ENCODE data around the gene FOXP3.

The FOXP3 gene

GRCh38 chrX:49276671-49277534 lies 12.4 kb upstream of the FOXP3 start:
- DNase-seq (ENCODE audit: extremely low spot score, insufficient read length, low read depth) (no peak), FAIRE-seq (no peak)

- FAIRE-seq = no peak
- no peak for DNase-seq (ENCODE audit: extremely low spot score, insufficient read length, low read depth)
Measured at GRCh38 chrX:49276207-49276606, 11.7 kb upstream of the FOXP3 start.

GRCh38 chrX:49273181-49273727 lies 8.7 kb upstream of the FOXP3 start:
- DNase-seq (ENCODE audit: extremely low spot score, insufficient read length, low read depth) = no peak
- no peak for FAIRE-seq

GRCh38 chrX:49272421-49272820 lies 7.9 kb upstream of the FOXP3 start:
- DNase-seq (ENCODE audit: extremely low spot score, insufficient read length, low read depth) = no peak
- FAIRE-seq = no peak

- FAIRE-seq (no peak), DNase-seq (ENCODE audit: extremely low spot score, insufficient read length, low read depth) (no peak)
Measured at GRCh38 chrX:49271341-49271740, 6.8 kb upstream of the FOXP3 start.

- DNase-seq (ENCODE audit: extremely low spot score, insufficient read length, low read depth) (no peak), FAIRE-seq (no peak)
Measured at GRCh38 chrX:49270249-49270921, 5.9 kb upstream of the FOXP3 start.

GRCh38 chrX:49269767-49270248 lies 5.3 kb upstream of the FOXP3 start, which contains the start of gene PPP1R3F:
PPP1R3F (plus strand) TSS chrX:49269793; CDS start chrX:49269870, 77 bp downstream.
- DNase-seq (ENCODE audit: extremely low spot score, insufficient read length, low read depth) (no peak), FAIRE-seq (no peak)

- DNase-seq (ENCODE audit: extremely low spot score, insufficient read length, low read depth) (peak; percentile 71), FAIRE-seq (peak; percentile 98)
Measured at GRCh38 chrX:49269010-49269766, 4.7 kb upstream of the FOXP3 start.

- FAIRE-seq (no peak), DNase-seq (ENCODE audit: extremely low spot score, insufficient read length, low read depth) (no peak)
Measured at GRCh38 chrX:49268702-49269009, 4.1 kb upstream of the FOXP3 start.

- FAIRE-seq = no peak
Measured at GRCh38 chrX:49266523-49267445, 2.3 kb upstream of the FOXP3 start.

GRCh38 chrX:49263631-49264030 lies 879 bp downstream of the FOXP3 start:
- DNase-seq (ENCODE audit: extremely low spot score, insufficient read length, low read depth) (no peak), FAIRE-seq (no peak)

More at GRCh38 chrX:49266523-49267445, 2.3 kb upstream of the FOXP3 start:
- DNase-seq (ENCODE audit: extremely low spot score, insufficient read length, low read depth) = no peak

- FAIRE-seq (no peak), DNase-seq (ENCODE audit: extremely low spot score, insufficient read length, low read depth) (no peak)
Measured at GRCh38 chrX:49262603-49263002, 1.9 kb downstream of the FOXP3 start.

GRCh38 chrX:49260221-49260985 lies 4.1 kb downstream of the FOXP3 start:
- DNase-seq (ENCODE audit: extremely low spot score, insufficient read length, low read depth) (no peak), FAIRE-seq (no peak)

GRCh38 chrX:49258749-49259124 lies 5.8 kb downstream of the FOXP3 start:
- DNase-seq (ENCODE audit: extremely low spot score, insufficient read length, low read depth) (no peak), FAIRE-seq (no peak)

GRCh38 chrX:49257846-49258748 lies 6.4 kb downstream of the FOXP3 start:
- no peak for FAIRE-seq

GRCh38 chrX:49257074-49257790 lies 7.3 kb downstream of the FOXP3 start:
- no peak for FAIRE-seq
- no peak for DNase-seq (ENCODE audit: extremely low spot score, insufficient read length, low read depth)

More at GRCh38 chrX:49257846-49258748, 6.4 kb downstream of the FOXP3 start:
- DNase-seq (ENCODE audit: extremely low spot score, insufficient read length, low read depth) = no peak
